Astrocyte of the spinal cord (primary cell): ENCODE results near the gene BCL2L12.

Experiments
- DNase-seq: peaks from one replicate; pipeline ENCODE4 v3.0.0; 2011; ENCODE audit warnings: low read depth, low spot score
- H3K4me3 ChIP-seq: 2 replicates; pipeline ENCODE4 v1.5.1; 2011; ENCODE audit warnings: low read depth, mild to moderate bottlenecking, low read length, moderate library complexity
- in situ Hi-C: cut with HindIII; loops from 2 replicates; pipeline ENCODE4 v1.10.0; 2017; ENCODE audit warnings: low sequenced_read_pairs
- TF ChIP-seq, protein P1 (sequence below): IDR thresholded peaks from 2 replicates; pipeline ENCODE4 v1.5.1; 2012; ENCODE audit warnings: low read depth, mild to moderate bottlenecking, low read length, inconsistent platforms

Gene BCL2L12

DNA sequence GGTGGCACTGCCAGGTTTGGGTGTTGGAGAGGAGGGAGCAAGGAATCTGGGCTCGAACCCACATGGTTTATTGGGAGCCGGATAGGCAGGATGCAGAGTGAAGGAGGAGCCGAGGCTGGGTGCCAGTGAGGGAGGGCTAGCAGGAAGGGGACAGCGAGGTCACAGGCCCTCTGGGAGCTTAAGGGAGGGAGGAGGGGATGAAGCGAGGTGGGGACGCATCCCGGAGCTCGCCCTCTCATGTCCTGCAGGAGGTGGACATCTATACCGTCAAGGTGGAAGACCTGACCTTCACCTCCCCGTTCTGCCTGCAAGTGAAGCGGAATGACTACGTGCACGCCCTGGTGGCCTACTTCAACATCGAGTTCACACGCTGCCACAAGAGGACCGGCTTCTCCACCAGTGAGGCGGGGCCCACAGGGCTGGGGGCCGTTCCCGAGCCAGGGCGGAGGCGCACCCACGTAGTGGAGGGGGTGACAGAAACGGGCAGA is 20.2 kb downstream of the BCL2L12 start:
- in situ Hi-C loops: no loop called here
- DNase-seq: no peak
- TF ChIP-seq, protein P1, sequence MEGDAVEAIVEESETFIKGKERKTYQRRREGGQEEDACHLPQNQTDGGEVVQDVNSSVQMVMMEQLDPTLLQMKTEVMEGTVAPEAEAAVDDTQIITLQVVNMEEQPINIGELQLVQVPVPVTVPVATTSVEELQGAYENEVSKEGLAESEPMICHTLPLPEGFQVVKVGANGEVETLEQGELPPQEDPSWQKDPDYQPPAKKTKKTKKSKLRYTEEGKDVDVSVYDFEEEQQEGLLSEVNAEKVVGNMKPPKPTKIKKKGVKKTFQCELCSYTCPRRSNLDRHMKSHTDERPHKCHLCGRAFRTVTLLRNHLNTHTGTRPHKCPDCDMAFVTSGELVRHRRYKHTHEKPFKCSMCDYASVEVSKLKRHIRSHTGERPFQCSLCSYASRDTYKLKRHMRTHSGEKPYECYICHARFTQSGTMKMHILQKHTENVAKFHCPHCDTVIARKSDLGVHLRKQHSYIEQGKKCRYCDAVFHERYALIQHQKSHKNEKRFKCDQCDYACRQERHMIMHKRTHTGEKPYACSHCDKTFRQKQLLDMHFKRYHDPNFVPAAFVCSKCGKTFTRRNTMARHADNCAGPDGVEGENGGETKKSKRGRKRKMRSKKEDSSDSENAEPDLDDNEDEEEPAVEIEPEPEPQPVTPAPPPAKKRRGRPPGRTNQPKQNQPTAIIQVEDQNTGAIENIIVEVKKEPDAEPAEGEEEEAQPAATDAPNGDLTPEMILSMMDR: no peak
- H3K4me3 ChIP-seq: no peak overlapping the region

DNA sequence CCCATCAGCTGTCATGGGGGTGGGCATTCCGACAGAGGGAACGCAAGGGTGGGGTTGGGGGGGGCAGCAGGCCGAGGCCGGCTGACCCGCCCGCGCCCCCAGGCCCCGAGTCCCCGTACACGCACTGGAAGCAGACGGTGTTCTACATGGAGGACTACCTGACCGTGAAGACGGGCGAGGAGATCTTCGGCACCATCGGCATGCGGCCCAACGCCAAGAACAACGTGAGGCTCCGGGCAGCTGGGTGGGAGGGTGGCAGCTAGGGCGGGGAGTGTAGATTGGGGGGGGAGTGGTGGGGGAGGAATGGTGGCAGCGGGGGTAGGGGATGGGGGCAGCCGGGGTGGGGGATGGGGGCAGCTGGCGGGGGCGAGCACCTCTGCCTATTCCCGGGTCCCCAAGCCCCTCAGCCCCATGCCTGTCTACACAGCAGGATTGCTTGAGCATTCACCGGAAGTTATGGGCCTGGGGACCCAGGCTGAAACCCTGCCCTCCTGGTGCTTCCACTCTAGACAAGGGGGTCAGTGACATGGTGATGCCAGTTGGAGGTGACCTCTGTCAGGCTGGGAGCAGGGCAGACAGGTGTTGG is 20.9 kb downstream of the BCL2L12 start:
- in situ Hi-C loops: no loop called here
- no peak overlapping the region for H3K4me3 ChIP-seq
- TF ChIP-seq, protein P1: no peak
- no peak for DNase-seq

DNA sequence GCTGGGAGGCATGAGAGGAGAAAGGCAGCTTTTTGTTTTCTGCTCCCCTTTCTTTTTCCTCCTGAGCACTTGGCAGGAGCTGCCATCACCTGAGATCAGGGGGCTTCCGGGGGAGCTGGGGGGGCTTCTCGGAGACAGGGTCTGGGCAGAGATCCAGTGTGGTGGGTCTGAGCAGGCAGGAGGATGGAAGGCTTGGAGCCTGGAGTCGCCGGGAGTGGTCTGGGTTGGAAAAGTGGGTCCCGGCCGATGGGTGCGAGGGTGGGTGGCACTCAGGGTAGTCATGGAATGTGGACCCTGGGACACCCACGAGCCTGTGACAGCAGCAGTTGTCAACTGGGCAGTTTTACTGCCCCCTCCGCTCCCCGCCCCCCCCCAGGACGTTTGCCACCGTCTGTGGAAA is 21.4 kb downstream of the BCL2L12 start:
- TF ChIP-seq, protein P1: no peak
- in situ Hi-C loops: no loop called here
- H3K4me3 ChIP-seq: no peak overlapping the region
- no peak for DNase-seq

DNA sequence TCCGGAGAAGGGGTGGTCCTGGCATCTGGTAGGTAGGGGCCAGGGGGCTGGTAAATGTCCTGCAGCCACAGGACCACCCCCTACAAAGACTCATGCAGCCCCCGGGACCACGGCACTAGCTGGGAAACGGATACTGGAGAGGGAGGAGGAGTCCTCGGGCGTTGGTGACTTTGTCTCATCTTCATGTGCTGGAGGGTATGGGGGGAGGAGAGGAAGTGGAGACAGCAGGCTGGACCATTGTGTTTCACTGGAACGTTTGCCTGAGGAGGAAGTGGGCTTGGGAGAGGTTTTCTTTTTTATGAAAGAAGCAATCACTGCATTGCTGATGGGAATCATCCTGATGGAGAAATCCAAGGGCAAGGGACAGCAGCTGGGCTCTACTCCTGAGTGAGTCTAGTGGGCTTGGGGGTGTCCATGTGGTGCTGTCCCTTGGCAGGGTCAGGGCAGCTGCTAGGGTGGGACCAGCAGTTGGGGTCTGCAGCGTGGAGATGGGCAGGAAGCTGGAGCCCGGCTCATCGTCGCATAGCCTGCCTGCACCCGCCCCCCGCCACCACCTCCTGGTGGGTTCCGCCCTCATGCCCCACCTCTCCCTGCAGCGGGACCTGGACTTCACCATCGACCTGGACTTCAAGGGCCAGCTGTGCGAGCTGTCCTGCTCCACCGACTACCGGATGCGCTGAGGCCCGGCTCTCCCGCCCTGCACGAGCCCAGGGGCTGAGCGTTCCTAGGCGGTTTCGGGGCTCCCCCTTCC is 22.0 kb downstream of the BCL2L12 start:
- in situ Hi-C loops: no loop called here
- TF ChIP-seq, protein P1: no peak
- no peak overlapping the region for H3K4me3 ChIP-seq
- DNase-seq: no peak

DNA sequence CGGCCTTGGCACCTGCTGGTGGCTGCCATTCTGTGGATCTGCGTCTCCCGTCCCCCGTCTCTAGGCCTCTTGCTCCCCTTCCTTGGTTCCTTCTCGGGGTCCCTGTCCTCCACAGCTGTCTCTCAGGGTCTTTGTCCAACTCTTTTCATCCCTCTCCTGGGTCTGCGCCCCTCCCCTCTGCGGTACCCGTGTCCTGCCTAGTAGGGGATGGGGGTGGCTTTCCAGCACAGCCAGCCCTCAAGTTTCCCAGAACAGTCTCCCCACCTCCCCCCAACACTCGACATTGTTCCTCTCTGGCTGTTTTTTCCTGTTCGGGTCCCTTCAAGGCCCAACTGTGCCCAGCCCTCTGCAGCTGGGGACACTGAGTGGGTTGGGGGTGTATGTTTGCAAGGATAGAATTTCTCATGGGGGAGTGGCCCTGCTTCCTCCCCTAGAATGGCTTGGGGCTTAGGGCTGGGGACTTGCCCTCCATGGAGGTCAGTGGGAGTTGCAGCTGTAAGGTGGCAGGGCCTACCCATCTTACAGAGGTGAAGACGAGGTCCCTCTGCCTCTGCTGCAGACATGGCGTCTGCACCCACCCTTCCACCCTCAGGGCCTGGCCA is 22.9 kb downstream of the BCL2L12 start:
- in situ Hi-C loops: no loop called here
- H3K4me3 ChIP-seq: no peak overlapping the region
- TF ChIP-seq, protein P1: no peak
- DNase-seq: no peak

DNA sequence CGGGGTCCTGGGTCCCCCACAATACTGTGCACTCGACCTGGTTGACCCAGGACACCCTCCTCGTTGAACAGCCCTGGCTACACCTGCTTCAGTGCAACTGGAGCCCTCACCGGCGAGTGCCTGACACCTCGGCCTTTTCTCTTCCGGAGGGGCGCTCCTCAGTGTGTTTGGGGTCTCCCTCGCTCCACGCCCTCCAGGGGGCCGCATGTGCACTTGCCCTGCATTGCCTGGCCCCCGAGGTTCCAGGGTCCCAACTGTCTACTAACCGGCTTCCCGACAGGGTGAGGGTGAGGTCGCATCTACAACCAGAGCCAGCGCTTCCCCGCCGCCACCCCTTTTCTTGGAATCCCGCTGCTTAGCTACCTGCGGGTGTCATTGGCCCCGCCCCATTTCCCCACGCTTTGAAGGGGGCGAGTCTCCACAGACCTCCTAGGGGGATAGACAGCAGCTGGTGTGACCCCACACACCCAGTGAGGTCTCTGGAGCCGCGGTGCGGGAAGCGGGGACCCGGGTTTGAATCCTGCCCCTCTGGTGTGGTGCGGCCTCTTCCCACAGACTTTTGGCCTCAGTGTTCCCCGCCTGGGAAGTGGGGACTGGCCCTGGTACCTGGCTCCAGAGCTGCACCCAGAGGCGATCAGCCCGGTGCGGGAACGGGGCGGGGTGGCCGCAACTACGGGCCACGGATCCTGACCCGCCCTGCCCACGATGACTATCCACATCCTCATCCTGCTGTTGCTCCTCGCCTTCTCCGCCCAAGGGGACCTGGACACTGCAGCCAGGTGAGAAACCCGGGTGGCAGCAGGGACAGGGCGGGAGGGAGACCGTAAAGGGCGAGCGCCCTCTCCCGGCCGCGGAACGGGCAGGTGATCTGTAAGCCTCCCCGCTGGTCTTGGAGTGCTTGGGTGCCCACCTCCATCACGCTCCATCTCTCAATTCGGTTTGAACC is 23.7 kb downstream of the BCL2L12 start, which contains the start of gene ADM5:
ADM5 (plus strand) TSS at position 462 of the 946 bp plus-strand sequence; CDS start at position 706, 244 bp downstream.
- no peak for DNase-seq
- TF ChIP-seq, protein P1: peak; percentile 67
- H3K4me3 ChIP-seq: peak within 1 kb of the TSS; percentile 53
- in situ Hi-C loops: no loop called here
